MM.1S (cell line): ENCODE measurements around the gene CDH12.

Experiments
- DNase-seq: peaks from one replicate; pipeline ENCODE4 v3.0.0-alpha.2; 2015
- H2AFZ ChIP-seq: fragments of 300-600 bp; sonication (generic); 2 replicates; pipeline ENCODE4 v1.6.0; 2016; ENCODE audit warnings: antibody characterized with exemption, low read length
- H3F3A ChIP-seq: fragments of 300-600 bp; sonication (generic); 2 replicates; pipeline ENCODE4 v1.6.1; 2016; ENCODE audit warnings: mild to moderate bottlenecking, antibody characterized with exemption, low read length, moderate library complexity, mixed read lengths; ENCODE audit not compliant: insufficient read depth
- H3K27ac ChIP-seq: fragments of 300-600 bp; sonication (generic); 2 replicates; pipeline ENCODE4 v1.5.1; 2016; ENCODE audit warnings: mild to moderate bottlenecking, low read length
- H3K27me3 ChIP-seq: fragments of 300-600 bp; sonication (generic); replicated peaks from 2 replicates; pipeline ENCODE4 v1.6.0; 2016; ENCODE audit warnings: low read length; ENCODE audit not compliant: insufficient read depth
- H3K36me3 ChIP-seq: fragments of 300-600 bp; sonication (generic); replicated peaks from 2 replicates; pipeline ENCODE4 v1.6.1; 2016; ENCODE audit warnings: mild to moderate bottlenecking, low read length, mixed read lengths; ENCODE audit not compliant: insufficient read depth
- H3K4me1 ChIP-seq: fragments of 300-600 bp; sonication (generic); 2 replicates; pipeline ENCODE4 v1.6.1; 2016; ENCODE audit warnings: low read length, mixed read lengths
- H3K4me2 ChIP-seq: fragments of 300-600 bp; sonication (generic); 2 replicates; pipeline ENCODE4 v1.6.0; 2016; ENCODE audit warnings: low read depth, low read length
- H3K4me3 ChIP-seq: fragments of 300-600 bp; sonication (generic); 2 replicates; pipeline ENCODE4 v1.5.1; 2016; ENCODE audit warnings: low read length, mixed read lengths
- H3K79me2 ChIP-seq: fragments of 300-600 bp; sonication (generic); 2 replicates; pipeline ENCODE4 v1.6.1; 2016; ENCODE audit warnings: mixed run types, low read length, mixed read lengths
- H3K9ac ChIP-seq: fragments of 300-600 bp; sonication (generic); 2 replicates; pipeline ENCODE4 v1.6.1; 2016; ENCODE audit warnings: low read length, mixed read lengths
- H3K9me2 ChIP-seq: fragments of 300-600 bp; sonication (generic); replicated peaks from 2 replicates; pipeline ENCODE4 v1.6.1; 2016; ENCODE audit warnings: mild to moderate bottlenecking, low read length, mixed read lengths; ENCODE audit not compliant: insufficient read depth
- H3K9me3 ChIP-seq: fragments of 300-600 bp; sonication (generic); replicated peaks from 2 replicates; pipeline ENCODE4 v1.6.1; 2016; ENCODE audit warnings: mild to moderate bottlenecking, low read length, mixed read lengths; ENCODE audit not compliant: insufficient read depth
- H4K20me1 ChIP-seq: fragments of 300-600 bp; sonication (generic); 2 replicates; pipeline ENCODE4 v1.6.1; 2016; ENCODE audit warnings: mild to moderate bottlenecking, low read length, moderate library complexity, mixed read lengths; ENCODE audit not compliant: insufficient read depth
- EZH2 ChIP-seq: fragments of 300-600 bp; sonication (generic); optimal IDR thresholded peaks from 2 replicates; pipeline ENCODE3; 2017; ENCODE audit warnings: low read depth, mild to moderate bottlenecking, antibody characterized with exemption, low read length, mixed read lengths
- EZH2phosphoT487 ChIP-seq: fragments of 300-600 bp; sonication (generic); IDR thresholded peaks from 2 replicates; pipeline ENCODE4 v1.6.1; 2018; ENCODE audit warnings: antibody characterized with exemption, low read length
- TF ChIP-seq, protein P1 (sequence below): fragments of 300-600 bp; sonication (generic); IDR thresholded peaks from 2 replicates; pipeline ENCODE4 v1.5.1; 2016; ENCODE audit warnings: antibody characterized with exemption, low read length, mixed read lengths

CDH12 gene

DNA sequence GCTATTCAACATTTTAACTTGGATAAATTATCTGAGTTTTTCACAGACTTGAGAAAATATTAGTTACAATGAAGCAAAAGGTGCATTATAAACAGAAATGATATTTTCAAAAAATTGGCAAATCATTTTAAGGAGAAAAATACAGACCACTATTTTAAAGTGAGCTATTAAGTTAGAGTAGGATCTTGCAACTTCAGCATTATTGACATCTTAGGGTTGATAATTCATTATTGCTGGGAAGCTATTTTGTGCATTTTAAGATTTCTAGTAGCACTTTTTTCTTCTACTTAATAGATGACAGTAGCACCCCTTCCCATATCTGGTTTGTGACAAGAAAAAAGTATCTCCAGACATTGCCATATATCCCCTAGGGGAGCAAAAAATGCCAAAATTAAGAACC is 774.1 kb downstream of the CDH12 start:
- H3K79me2 ChIP-seq = no peaks in the 10 kb centered on the region
- H3K27me3 ChIP-seq = no peaks in the 10 kb centered on the region
- H3K4me1 ChIP-seq = no peaks in the 10 kb centered on the region
- no peak overlapping the region for H2AFZ ChIP-seq
- no peaks in the 10 kb centered on the region for H3K9me2 ChIP-seq
- no peaks in the 10 kb centered on the region for H3K9me3 ChIP-seq
- H3K9ac ChIP-seq = no peak overlapping the region
- H3F3A ChIP-seq = no peaks in the 10 kb centered on the region
- DNase-seq = no peak
- no peaks in the 10 kb centered on the region for H3K36me3 ChIP-seq
- H3K4me3 ChIP-seq = no peak overlapping the region
- H3K27ac ChIP-seq = no peak overlapping the region
- TF ChIP-seq, protein P1, sequence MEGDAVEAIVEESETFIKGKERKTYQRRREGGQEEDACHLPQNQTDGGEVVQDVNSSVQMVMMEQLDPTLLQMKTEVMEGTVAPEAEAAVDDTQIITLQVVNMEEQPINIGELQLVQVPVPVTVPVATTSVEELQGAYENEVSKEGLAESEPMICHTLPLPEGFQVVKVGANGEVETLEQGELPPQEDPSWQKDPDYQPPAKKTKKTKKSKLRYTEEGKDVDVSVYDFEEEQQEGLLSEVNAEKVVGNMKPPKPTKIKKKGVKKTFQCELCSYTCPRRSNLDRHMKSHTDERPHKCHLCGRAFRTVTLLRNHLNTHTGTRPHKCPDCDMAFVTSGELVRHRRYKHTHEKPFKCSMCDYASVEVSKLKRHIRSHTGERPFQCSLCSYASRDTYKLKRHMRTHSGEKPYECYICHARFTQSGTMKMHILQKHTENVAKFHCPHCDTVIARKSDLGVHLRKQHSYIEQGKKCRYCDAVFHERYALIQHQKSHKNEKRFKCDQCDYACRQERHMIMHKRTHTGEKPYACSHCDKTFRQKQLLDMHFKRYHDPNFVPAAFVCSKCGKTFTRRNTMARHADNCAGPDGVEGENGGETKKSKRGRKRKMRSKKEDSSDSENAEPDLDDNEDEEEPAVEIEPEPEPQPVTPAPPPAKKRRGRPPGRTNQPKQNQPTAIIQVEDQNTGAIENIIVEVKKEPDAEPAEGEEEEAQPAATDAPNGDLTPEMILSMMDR = no peak
- TF ChIP-seq EZH2phosphoT487 (no peak), EZH2 (no peak)
- H3K4me2 ChIP-seq = no peak overlapping the region
- H4K20me1 ChIP-seq = no peaks in the 10 kb centered on the region

DNA sequence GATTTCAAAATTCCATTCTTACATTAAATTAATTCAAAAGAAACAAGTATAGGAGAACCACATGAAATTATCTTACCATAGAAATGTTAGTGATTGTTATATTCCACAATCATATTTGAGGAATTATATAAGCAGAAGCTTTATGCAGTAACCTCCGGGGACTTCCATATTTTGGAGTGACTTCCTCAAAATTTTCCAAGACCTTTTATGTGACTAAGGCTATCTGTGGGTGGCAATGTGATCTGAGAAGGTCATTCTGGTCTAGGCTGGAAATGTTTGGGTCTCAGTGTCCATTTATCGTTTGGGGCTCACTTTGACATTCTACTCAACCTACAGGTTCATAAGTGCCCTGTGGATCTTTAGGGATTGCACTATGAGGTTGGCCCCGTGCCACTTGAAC is 776.6 kb downstream of the CDH12 start:
- no peaks in the 10 kb centered on the region for H3K36me3 ChIP-seq
- no peak overlapping the region for H3K27ac ChIP-seq
- TF ChIP-seq, protein P1 = no peak
- TF ChIP-seq EZH2phosphoT487 = no peak
- TF ChIP-seq EZH2 = no peak
- no peak overlapping the region for H2AFZ ChIP-seq
- no peak for DNase-seq
- no peaks in the 10 kb centered on the region for H3K79me2 ChIP-seq
- H3K4me2 ChIP-seq = no peak overlapping the region
- no peaks in the 10 kb centered on the region for H3K9me2 ChIP-seq
- H3K27me3 ChIP-seq = no peaks in the 10 kb centered on the region
- H3K4me1 ChIP-seq = no peaks in the 10 kb centered on the region
- no peaks in the 10 kb centered on the region for H3K9me3 ChIP-seq
- no peak overlapping the region for H3K9ac ChIP-seq
- no peaks in the 10 kb centered on the region for H3F3A ChIP-seq
- H4K20me1 ChIP-seq = no peaks in the 10 kb centered on the region
- no peak overlapping the region for H3K4me3 ChIP-seq

DNA sequence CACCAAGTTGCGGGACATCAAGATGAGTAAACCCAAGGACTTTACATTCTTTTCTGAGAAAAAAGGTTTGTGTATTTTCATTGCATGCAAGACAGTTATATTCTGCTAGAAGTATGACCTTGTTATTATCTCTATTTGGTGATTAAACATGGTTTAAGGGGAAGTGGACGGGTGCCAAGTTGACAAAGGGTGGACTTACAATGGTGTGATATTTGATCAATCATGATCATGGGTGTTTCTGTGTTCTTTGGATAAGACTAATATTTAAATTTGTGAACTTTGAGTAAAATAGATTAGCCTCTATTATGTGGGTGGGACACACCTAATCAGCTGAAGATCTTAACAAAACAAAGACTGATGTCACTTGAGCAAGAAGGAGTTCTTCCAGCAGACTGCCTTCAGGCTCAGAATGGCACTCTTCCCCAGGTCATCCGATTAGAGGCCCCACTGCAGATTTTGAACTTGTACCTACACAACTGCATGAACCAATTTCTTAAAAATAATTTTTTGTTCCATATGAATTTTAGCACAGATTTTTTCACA is 782.9 kb downstream of the CDH12 start:
- Histone ChIP-seq H2AFZ (no peak overlapping the region), H3K4me2 (no peak overlapping the region), H3K9ac (no peak overlapping the region), H3K79me2 (no peaks in the 10 kb centered on the region), H3K4me3 (no peak overlapping the region), H3K27ac (no peak overlapping the region), H3K4me1 (no peaks in the 10 kb centered on the region), H3K27me3 (no peaks in the 10 kb centered on the region), H3K9me2 (no peaks in the 10 kb centered on the region), H3F3A (no peaks in the 10 kb centered on the region), H4K20me1 (no peaks in the 10 kb centered on the region), H3K36me3 (no peaks in the 10 kb centered on the region), H3K9me3 (no peaks in the 10 kb centered on the region)
- DNase-seq = no peak
- TF ChIP-seq, protein P1 = no peak
- TF ChIP-seq EZH2phosphoT487 (no peak), EZH2 (no peak)
